ENCODE data around the gene PCARE. TPM values are rescaled to one million over a fixed set of nuclear protein-coding genes. Genes with fewer than 3 reads are reported as not detected.

Gene PCARE
- total RNA-seq, 1 donor from 2014 or later, result not detected

DNA sequence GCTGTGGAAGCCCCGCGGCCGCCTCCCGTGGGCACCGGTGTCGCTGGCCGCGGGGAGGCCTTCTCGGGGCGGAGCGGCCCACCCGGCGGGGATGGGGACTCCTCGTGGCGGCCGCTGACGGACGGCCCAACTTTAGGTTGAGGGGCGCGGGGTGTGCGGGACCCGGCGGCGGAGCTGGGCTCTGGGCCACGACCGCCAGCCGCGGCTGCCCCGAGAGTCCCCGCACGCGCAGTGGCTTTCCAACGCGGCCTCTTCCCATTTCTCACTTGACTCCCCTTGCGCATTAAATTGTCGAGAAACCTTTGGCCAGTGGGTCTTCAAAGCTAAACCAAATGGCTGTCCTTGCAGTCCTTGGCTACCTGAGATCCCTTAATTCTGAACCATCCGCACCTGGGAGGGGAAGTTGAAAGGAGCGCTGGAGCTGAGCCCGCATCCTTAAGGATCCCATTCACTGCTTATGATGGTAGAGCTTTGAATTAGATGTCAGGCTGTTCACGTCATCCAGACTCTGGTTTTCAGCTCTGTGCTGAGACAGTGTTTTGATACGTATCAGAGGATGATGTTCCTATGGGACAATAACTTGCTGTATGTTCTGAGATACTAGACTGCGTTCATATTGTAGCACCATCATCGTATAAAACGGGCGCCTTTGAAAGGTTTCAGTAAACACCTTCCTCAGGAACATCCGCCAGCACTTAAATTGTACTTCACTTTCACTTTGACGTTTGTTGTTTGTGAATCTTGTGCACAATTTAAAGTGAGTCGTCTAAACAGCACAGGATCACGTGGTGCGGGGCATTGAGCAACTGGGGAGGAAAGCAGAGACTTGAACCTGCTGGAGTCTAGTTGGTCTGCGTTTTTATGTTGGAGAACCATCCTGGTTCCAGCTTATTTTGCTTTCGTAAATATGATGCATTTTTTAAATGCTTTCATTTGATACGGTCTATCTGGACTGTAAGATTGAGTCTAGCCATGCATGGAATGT, 41.8 kb upstream of the PCARE start:
- Mint-ChIP-seq H3K36me3 (ENCODE audit: low read depth) (no peaks in the 10 kb centered on the region), H3K27ac (ENCODE audit: unreplicated experiment) (peak overlapping the region; percentile 65), H3K4me3 (peak overlapping the region; percentile 91), H3K4me1 (peaks cover 26% of the 10 kb centered on the region), H3K27me3 (ENCODE audit: low read depth) (peaks cover 15% of the 10 kb centered on the region), H3K9me3 (no peaks in the 10 kb centered on the region)
- TF ChIP-seq, protein P1, sequence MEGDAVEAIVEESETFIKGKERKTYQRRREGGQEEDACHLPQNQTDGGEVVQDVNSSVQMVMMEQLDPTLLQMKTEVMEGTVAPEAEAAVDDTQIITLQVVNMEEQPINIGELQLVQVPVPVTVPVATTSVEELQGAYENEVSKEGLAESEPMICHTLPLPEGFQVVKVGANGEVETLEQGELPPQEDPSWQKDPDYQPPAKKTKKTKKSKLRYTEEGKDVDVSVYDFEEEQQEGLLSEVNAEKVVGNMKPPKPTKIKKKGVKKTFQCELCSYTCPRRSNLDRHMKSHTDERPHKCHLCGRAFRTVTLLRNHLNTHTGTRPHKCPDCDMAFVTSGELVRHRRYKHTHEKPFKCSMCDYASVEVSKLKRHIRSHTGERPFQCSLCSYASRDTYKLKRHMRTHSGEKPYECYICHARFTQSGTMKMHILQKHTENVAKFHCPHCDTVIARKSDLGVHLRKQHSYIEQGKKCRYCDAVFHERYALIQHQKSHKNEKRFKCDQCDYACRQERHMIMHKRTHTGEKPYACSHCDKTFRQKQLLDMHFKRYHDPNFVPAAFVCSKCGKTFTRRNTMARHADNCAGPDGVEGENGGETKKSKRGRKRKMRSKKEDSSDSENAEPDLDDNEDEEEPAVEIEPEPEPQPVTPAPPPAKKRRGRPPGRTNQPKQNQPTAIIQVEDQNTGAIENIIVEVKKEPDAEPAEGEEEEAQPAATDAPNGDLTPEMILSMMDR (conservative IDR thresholded peaks at IDR 0.05), result no peak
- DNase-seq (ENCODE audit: low read depth, low spot score), result peak; percentile 12

DNA sequence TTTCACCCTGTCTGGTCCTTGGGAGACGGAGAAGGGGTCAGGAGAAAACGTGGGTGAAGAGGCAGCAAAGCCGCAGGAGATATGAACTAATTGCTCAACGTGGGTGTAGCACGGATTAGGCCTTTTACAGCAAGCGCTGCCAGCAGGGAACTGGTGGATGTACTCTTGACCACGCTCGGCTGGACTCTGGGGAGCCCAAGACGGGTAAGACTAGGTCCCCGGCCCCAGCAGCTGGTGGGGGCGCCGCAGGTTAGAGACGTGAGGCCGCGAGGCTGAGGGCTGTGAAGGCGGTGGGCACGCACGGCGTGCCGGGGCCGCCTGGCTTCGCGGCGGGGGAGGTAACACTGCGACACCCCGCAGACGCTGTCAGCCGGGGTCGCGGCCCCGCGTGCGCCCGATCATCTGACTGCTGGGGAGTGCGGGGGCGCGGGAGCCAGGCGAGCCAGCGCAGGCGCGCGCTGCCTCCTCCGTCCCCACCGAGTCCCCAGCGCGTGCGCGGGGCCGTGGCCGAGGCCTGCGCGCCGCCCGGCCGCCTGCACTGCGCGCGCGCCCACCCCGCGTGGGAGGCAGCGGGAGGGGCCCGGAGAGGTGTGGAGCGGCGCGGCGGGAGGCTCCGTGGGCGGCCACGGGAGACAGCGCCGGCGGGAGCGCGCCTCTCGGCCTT, 40.8 kb upstream of the PCARE start, which contains the start of gene CLIP4:
CLIP4 (plus strand) TSS at position 470 of the 664 bp plus-strand sequence. CDS start 5,974 bp downstream, outside the sequence.
- Mint-ChIP-seq H3K4me1 (peaks cover 26% of the 10 kb centered on the region), H3K9me3 (no peaks in the 10 kb centered on the region), H3K27me3 (ENCODE audit: low read depth) (peaks cover 15% of the 10 kb centered on the region), H3K27ac (ENCODE audit: unreplicated experiment) (peak within 1 kb of the TSS; percentile 94), H3K4me3 (peak within 1 kb of the TSS; percentile 93), H3K36me3 (ENCODE audit: low read depth) (no peaks in the 10 kb centered on the region)
- peak; percentile 23 for DNase-seq (ENCODE audit: low read depth, low spot score)
- TF ChIP-seq, protein P1 (conservative IDR thresholded peaks at IDR 0.05), result no peak

DNA sequence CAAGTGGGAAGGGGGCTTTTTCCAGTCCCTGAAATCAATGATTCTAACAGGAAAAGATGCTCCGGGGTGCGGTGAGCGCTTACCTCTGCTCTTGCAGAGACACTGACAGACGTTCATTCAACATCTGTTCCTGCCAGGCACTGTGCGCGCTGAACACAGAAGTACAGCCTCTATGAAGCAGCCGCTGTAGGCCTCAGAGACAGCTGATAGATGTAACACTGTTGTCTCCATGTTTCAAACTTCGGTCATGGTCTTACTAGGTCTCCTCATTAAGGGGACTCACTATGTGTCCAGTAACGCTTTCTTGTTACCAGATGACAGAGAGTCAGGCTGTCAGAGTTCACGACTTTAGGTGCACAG, 40.2 kb upstream of the PCARE start:
- H3K9me3 Mint-ChIP-seq, result no peaks in the 10 kb centered on the region
- H3K27me3 Mint-ChIP-seq (ENCODE audit: low read depth), result peaks cover 15% of the 10 kb centered on the region
- H3K27ac Mint-ChIP-seq (ENCODE audit: unreplicated experiment), result peak overlapping the region; percentile 94
- TF ChIP-seq, protein P1 (conservative IDR thresholded peaks at IDR 0.05), result no peak
- H3K4me1 Mint-ChIP-seq, result peaks cover 26% of the 10 kb centered on the region
- no peaks in the 10 kb centered on the region for H3K36me3 Mint-ChIP-seq (ENCODE audit: low read depth)
- DNase-seq (ENCODE audit: low read depth, low spot score), result no peak
- H3K4me3 Mint-ChIP-seq, result peak overlapping the region; percentile 93

DNA sequence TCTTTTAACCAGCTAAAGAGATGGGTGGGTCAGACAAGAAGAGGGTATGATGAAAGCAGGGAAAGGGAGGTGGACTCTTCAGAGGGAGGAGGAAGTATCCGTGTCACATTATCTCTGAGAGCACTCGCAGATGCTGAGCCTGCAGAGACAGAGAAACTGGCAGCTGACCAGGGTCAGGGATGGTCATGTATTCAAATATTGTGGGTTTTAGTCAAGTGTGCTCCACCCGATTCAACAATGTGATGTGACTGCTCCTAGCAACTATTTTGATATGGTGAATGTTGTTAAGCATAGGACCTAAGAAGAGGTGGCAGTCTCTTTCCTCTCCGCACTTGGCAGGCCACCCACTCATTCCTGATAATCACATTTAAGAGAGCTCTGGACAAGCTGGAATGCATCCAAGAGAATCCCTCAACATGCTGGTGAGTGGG, 39.6 kb upstream of the PCARE start:
- peak overlapping the region; percentile 93 for H3K4me3 Mint-ChIP-seq
- H3K27me3 Mint-ChIP-seq (ENCODE audit: low read depth), result peaks cover 15% of the 10 kb centered on the region
- DNase-seq (ENCODE audit: low read depth, low spot score), result no peak
- H3K9me3 Mint-ChIP-seq, result no peaks in the 10 kb centered on the region
- no peaks in the 10 kb centered on the region for H3K36me3 Mint-ChIP-seq (ENCODE audit: low read depth)
- TF ChIP-seq, protein P1 (conservative IDR thresholded peaks at IDR 0.05), result no peak
- no peak overlapping the region for H3K27ac Mint-ChIP-seq (ENCODE audit: unreplicated experiment)
- H3K4me1 Mint-ChIP-seq, result peaks cover 26% of the 10 kb centered on the region

DNA sequence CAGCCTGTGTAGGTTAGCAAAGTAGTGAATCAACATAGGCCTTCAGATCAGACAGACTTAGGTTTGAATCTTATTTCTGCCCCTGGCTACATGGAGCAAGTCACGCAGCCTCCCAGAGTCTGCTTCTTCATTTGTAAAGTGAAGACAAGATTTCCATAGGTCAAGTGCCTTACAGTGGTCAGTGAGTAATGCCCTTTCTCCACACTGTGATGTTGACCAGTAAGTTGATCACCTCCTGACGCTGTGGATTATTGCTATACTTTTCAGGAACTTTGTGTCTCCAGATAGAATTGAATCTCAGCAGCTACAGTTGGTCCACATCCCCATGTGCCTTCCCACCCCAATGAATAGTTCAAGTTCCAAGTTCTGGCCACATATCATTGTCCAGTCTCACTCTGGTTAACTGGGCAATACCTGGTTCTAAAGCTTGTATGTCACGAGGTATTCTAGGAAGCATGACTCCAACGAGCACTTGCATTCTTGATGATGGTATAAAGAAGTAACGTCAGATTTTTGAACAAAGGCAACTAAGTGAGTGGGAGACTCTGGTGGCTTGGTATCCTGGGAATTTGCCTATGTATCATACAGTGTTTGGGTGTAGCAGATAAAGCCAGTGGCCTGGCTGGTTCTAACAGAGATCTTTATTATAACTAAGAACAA, 38.8 kb upstream of the PCARE start:
- Mint-ChIP-seq H3K27me3 (ENCODE audit: low read depth) (peaks cover 15% of the 10 kb centered on the region), H3K4me1 (peaks cover 32% of the 10 kb centered on the region), H3K27ac (ENCODE audit: unreplicated experiment) (no peak overlapping the region), H3K4me3 (peak overlapping the region; percentile 93), H3K9me3 (no peaks in the 10 kb centered on the region), H3K36me3 (ENCODE audit: low read depth) (no peaks in the 10 kb centered on the region)
- TF ChIP-seq, protein P1 (conservative IDR thresholded peaks at IDR 0.05), result no peak
- no peak for DNase-seq (ENCODE audit: low read depth, low spot score)

Data from neural crest cell (in vitro differentiated cells).